Lung (tissue), 12 donors: ENCODE measurements around the gene ETV6. TPM values are rescaled to one million over a fixed set of nuclear protein-coding genes. Genes with fewer than 3 reads are reported as not detected.
A peak's percentile ranks its signal among the peaks of the same experiment; 100 is the strongest.

Experiments used
- ATAC-seq: fragments of 200-7000 bp; cut with Tn5 transposase; one replicate; pipeline ENCODE4 v1.9.1; 2020; ENCODE audit warnings: moderate number of reproducible peaks; ENCODE audit not compliant: insufficient read depth, low FRiP score
- DNase-seq, 3 donors: peaks; one replicate each; pipeline ENCODE4 v3.0.0-alpha.2; 2013 to 2017
- H3K27ac ChIP-seq, 2 donors: one replicate each; pipeline ENCODE4 v1.5.1; 2013; ENCODE audit warnings: mild to moderate bottlenecking in 2 of 2, moderate library complexity in 2 of 2, control low read depth in 1 of 2, inconsistent platforms in 1 of 2, low read depth in 1 of 2, low read length in 1 of 2
- H3K27me3 ChIP-seq, 3 donors: one replicate each; pipeline ENCODE4 v1.5.1; 2013; ENCODE audit warnings: low read length in 2 of 3; ENCODE audit not compliant: control insufficient read depth in 3 of 3, insufficient read depth in 3 of 3
- H3K36me3 ChIP-seq, 4 donors: one replicate each; pipeline ENCODE4 v1.5.1; 2013; ENCODE audit warnings: low read length in 4 of 4, mild to moderate bottlenecking in 1 of 4, moderate library complexity in 1 of 4; ENCODE audit not compliant: control insufficient read depth in 4 of 4, insufficient read depth in 4 of 4
- H3K4me1 ChIP-seq, 5 donors: one replicate each; pipeline ENCODE4 v1.5.1; 2013; ENCODE audit warnings: low read length in 5 of 5, mild to moderate bottlenecking in 2 of 5, moderate library complexity in 1 of 5; ENCODE audit not compliant: control insufficient read depth in 5 of 5, insufficient read depth in 5 of 5
- H3K4me3 ChIP-seq: one replicate; pipeline ENCODE4 v1.5.1; 2013; ENCODE audit warnings: mild to moderate bottlenecking, control low read depth, moderate library complexity
- H3K9ac ChIP-seq, 2 donors: one replicate each; pipeline ENCODE4 v1.5.1; 2013; ENCODE audit warnings: low read length in 2 of 2, control low read depth in 1 of 2; ENCODE audit not compliant: insufficient read depth in 1 of 2
- H3K9me3 ChIP-seq, 4 donors: one replicate each; pipeline ENCODE4 v1.5.1; 2013; ENCODE audit warnings: low read length in 3 of 4, mild to moderate bottlenecking in 1 of 4, moderate library complexity in 1 of 4; ENCODE audit not compliant: control insufficient read depth in 4 of 4, insufficient read depth in 3 of 4
- WGBS, 2 donors: extraction: QIAGEN DNeasy Blood & Tissue Kit; methylation state at CpG; one replicate each; pipeline ENCODE4 v1.1.7; 2013; 5-methylcytosine and 5-hydroxymethylcytosine counted together
- polyA plus RNA-seq, 2 donors: library from polyadenylated mRNA; stranded (reverse); fragments of 200-250 nt; gene quantifications; one replicate each; pipeline ENCODE4 v1.2.1, GENCODE V29; 2013
- total RNA-seq, 2 donors: library from RNA; depleted of rRNA in 1 of 2; stranded (reverse); fragments of >200 nt in 1 of 2; gene quantifications; one replicate each; pipeline ENCODE4 v1.2.1, GENCODE V29; 2014 to 2021
- TF ChIP-seq, protein P1 (sequence below): IDR thresholded peaks from 2 replicates; pipeline ENCODE4 v1.5.1; 2012; ENCODE audit warnings: mild to moderate bottlenecking; ENCODE audit errors: control extremely low read depth, extremely low read depth
- donor health status: control.
- donor health status: control.
- donor health status: Bipolar disorder and iron deficiency.
- donor health status: healthy.
- donor health status: DM: yes; HTN: yes; CAD: no.

The ETV6 gene
- total and polyA plus RNA-seq, 4 donors, result 8.6 to 45.7 (median 13.6) TPM

DNA sequence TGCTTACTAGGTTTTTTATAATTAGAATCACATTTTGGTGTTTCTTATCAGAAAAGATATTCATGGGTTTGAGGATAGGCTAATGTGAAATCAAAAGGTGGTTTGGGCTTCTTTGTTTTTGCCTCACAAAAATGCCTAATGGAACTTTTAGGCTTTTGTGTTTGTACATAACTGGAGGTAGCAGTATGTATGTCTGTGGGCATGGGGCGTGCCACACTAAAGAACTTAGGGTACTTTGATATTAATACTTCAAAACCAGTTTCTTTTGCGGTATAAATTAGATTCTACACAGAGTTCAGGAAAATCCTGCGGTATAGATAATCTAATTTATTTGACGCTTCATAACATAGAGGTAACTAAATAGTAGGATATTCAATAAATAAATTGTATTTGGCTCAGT lies 1.9 kb downstream of the ETV6 start:
- ATAC-seq (no peak), DNase-seq (no peak)
- WGBS, 2 donors, result 15 to 24% methylated on average over 4 of the region's 4 CpGs
- peak overlapping the region; percentile 39 for H3K4me3 ChIP-seq
- no peaks in the 10 kb centered on the region for H3K36me3 ChIP-seq
- H3K9me3 ChIP-seq, result no peaks in the 10 kb centered on the region
- H3K4me1 ChIP-seq, result peaks cover 5 to 36% (median 16%) of the 10 kb centered on the region in 5 donors
- H3K27me3 ChIP-seq, result no peaks in the 10 kb centered on the region
- peak overlapping the region in 1 of 2 donors; percentile 62 for H3K9ac ChIP-seq
- peak overlapping the region in 1 of 2 donors; percentile 94 for H3K27ac ChIP-seq
- TF ChIP-seq, protein P1, sequence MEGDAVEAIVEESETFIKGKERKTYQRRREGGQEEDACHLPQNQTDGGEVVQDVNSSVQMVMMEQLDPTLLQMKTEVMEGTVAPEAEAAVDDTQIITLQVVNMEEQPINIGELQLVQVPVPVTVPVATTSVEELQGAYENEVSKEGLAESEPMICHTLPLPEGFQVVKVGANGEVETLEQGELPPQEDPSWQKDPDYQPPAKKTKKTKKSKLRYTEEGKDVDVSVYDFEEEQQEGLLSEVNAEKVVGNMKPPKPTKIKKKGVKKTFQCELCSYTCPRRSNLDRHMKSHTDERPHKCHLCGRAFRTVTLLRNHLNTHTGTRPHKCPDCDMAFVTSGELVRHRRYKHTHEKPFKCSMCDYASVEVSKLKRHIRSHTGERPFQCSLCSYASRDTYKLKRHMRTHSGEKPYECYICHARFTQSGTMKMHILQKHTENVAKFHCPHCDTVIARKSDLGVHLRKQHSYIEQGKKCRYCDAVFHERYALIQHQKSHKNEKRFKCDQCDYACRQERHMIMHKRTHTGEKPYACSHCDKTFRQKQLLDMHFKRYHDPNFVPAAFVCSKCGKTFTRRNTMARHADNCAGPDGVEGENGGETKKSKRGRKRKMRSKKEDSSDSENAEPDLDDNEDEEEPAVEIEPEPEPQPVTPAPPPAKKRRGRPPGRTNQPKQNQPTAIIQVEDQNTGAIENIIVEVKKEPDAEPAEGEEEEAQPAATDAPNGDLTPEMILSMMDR, result no peak

DNA sequence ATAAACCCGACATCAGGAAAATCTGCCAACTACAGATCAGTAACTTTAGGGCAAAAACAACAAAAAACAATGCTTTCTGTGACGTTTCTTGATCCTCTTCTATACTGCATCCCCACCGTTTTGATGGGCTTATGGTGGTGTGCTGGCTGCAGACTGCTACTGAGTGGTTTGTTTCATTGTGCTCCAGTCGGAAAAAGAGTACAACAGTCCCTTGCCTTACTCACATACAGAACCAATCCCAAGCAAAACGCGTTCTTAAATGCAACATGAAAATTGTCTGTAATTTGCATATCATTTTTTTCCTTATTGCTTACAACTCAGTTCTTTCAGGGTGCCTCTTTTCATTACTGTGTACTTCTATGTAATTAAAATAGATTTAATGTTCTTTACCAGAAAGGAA lies 2.3 kb downstream of the ETV6 start:
- ATAC-seq (no peak), DNase-seq (peak in 2 of 3 donors; percentile 65 to 68)
- H3K9me3 ChIP-seq, result no peaks in the 10 kb centered on the region
- H3K4me3 ChIP-seq, result peak overlapping the region; percentile 39
- TF ChIP-seq, protein P1, result no peak
- no peaks in the 10 kb centered on the region for H3K27me3 ChIP-seq
- peak overlapping the region; percentile 60 to 74 for H3K27ac ChIP-seq
- peaks cover 5 to 36% (median 16%) of the 10 kb centered on the region in 5 donors for H3K4me1 ChIP-seq
- WGBS, 2 donors, result 7 to 10% methylated on average over 6 of the region's 6 CpGs
- peak overlapping the region; percentile 21 to 62 for H3K9ac ChIP-seq
- no peaks in the 10 kb centered on the region for H3K36me3 ChIP-seq

DNA sequence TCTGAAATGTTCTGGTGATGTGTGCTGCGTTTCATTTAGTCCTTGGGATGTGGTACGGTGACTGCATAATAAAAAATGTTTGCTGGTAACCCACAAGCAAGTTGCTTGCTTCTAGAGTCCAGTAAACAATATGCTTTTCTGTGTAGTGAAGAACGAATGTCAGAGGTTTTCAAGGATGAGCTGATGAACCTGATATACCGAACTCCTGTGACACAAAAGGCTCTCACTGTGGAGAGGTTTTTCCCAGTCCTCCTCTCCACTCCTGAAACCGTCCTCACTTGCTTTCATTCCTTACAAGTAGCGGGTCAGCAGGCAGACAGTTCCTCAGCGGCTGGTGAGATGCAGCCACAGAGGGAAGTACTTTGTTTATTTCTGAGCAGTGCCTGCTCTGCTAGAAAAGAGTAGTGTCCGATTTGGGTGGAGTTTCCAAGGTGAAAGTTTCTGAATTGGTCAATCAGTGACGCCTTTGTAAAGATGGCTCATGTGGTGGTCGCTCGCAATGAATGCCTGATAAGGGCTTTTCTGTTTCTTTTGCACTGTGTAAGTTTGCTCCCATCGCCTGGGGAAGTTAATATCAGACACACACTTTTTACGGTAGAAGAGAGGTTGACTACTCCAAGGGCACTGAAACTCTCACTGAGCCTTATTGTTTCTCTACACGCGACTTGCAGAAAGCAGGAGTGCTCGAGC lies 3.0 kb downstream of the ETV6 start:
- Histone ChIP-seq H3K36me3 (no peaks in the 10 kb centered on the region), H3K9ac (peak overlapping the region; percentile 8 to 62), H3K27me3 (no peaks in the 10 kb centered on the region), H3K27ac (peak overlapping the region; percentile 74 to 85), H3K4me1 (peaks cover 5 to 36% (median 16%) of the 10 kb centered on the region in 5 donors), H3K9me3 (no peaks in the 10 kb centered on the region), H3K4me3 (peak overlapping the region; percentile 26)
- DNase-seq (peak; percentile 39 to 74 (median 67)), ATAC-seq (peak; percentile 9)
- 4 to 7% methylated on average over 16 of the region's 16 CpGs for WGBS, 2 donors
- TF ChIP-seq, protein P1, result no peak
